Epithelial cell of proximal tubule (primary cell): ENCODE results near the gene RAB35. TPM values are rescaled to one million over a fixed set of nuclear protein-coding genes. Genes with fewer than 3 reads are reported as not detected.

ENCODE experiments used
- DNase-seq: peaks from one replicate; pipeline ENCODE4 v3.0.0-alpha.2; 2011; ENCODE audit warnings: low read depth
- H3K4me3 ChIP-seq: 2 replicates; pipeline ENCODE4 v1.5.1; 2011; ENCODE audit warnings: low read depth, mild to moderate bottlenecking, low read length
- CTCF ChIP-seq: conservative IDR thresholded peaks from 2 replicates; pipeline ENCODE4 v1.5.1; 2012; ENCODE audit warnings: low read depth, mild to moderate bottlenecking, low read length
- total RNA-seq: library from RNA; depleted of rRNA; stranded (reverse); fragments of >200 nt; gene quantifications from 2 replicates; pipeline ENCODE4 v1.2.3, GENCODE V29; 2015

The RAB35 gene
- total RNA-seq, 1 donor from 2014 or later = 18.6 TPM

- DNase-seq = no peak
- TF ChIP-seq CTCF = no peak
- H3K4me3 ChIP-seq = no peak overlapping the region
Measured at GRCh38 chr12:120093592-120094355, 22.8 kb downstream of the RAB35 start.

GRCh38 chr12:120093336-120093591 lies 23.3 kb downstream of the RAB35 start:
- TF ChIP-seq CTCF = no peak
- no peak overlapping the region for H3K4me3 ChIP-seq
- DNase-seq = no peak

- no peak overlapping the region for H3K4me3 ChIP-seq
- TF ChIP-seq CTCF = no peak
- no peak for DNase-seq
Measured at GRCh38 chr12:120092551-120093335, 23.8 kb downstream of the RAB35 start.

GRCh38 chr12:120091371-120092090 lies 25.0 kb downstream of the RAB35 start:
- no peak for TF ChIP-seq CTCF
- H3K4me3 ChIP-seq = no peak overlapping the region
- DNase-seq = no peak

GRCh38 chr12:120090626-120091295 lies 25.8 kb downstream of the RAB35 start:
- no peak for DNase-seq
- no peak overlapping the region for H3K4me3 ChIP-seq
- TF ChIP-seq CTCF = no peak

- no peak for TF ChIP-seq CTCF
Measured at GRCh38 chr12:120090206-120090605, 26.3 kb downstream of the RAB35 start.

More at GRCh38 chr12:120090206-120090605, 26.3 kb downstream of the RAB35 start:
- H3K4me3 ChIP-seq = no peak overlapping the region
- DNase-seq = no peak
